Nephron (organoid): ENCODE measurements around the gene NF2.

ENCODE experiments used
- H3K27ac Mint-ChIP-seq, 3 experiments: 2 replicates each; pipeline ENCODE4 v1.8.0; 2020; ENCODE audit warnings: mixed read lengths in 3 of 3, mild to moderate bottlenecking in 2 of 3, moderate library complexity in 1 of 3
- H3K27me3 Mint-ChIP-seq: 2 replicates; pipeline ENCODE4 v1.8.0; 2021; ENCODE audit warnings: low read depth, mild to moderate bottlenecking, moderate library complexity, mixed read lengths
- H3K36me3 Mint-ChIP-seq: 2 replicates; pipeline ENCODE4 v1.8.0; 2020; ENCODE audit warnings: low read depth, mixed read lengths
- H3K4me1 Mint-ChIP-seq: 2 replicates; pipeline ENCODE4 v1.8.0; 2020; ENCODE audit warnings: mixed read lengths
- H3K4me3 Mint-ChIP-seq, 3 experiments: 2 replicates each; pipeline ENCODE4 v1.8.0; 2020; ENCODE audit warnings: mild to moderate bottlenecking in 3 of 3, mixed read lengths in 3 of 3, moderate library complexity in 2 of 3
- H3K9me3 Mint-ChIP-seq: 2 replicates; pipeline ENCODE4 v1.8.0; 2020; ENCODE audit warnings: mixed read lengths
- TF ChIP-seq, protein P1 (sequence below), 3 experiments: fragments of 200-600 bp; sonication (generic); IDR thresholded peaks; one replicate each; pipeline ENCODE4 v1.5.0; 2021; ENCODE audit warnings: antibody characterized with exemption in 3 of 3; ENCODE audit not compliant: unreplicated experiment in 3 of 3

The NF2 gene

DNA sequence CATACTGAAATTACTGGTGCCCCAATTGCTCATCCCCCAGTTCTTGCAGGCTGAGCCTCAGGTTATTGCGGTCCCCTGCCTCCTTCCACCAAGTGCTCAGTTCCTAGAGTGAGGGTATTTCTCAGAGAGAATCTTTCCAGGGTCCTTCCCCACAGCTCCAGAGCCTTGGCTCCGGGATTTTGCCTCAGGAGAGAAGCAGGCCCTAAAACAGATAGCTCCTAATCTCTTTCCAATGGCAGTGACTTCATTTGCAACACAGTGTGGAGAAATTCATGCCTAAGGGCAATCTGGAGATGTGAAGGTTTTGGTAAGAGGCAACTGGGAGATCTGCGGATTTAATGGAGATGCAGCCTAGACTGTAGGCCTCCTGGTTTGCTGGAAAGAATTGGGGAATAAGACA lies 2.9 kb downstream of the NF2 start:
- H3K27me3 Mint-ChIP-seq, result no peaks in the 10 kb centered on the region
- H3K27ac Mint-ChIP-seq, result no peak overlapping the region
- peaks cover 12% of the 10 kb centered on the region for H3K9me3 Mint-ChIP-seq
- peaks cover 31% of the 10 kb centered on the region for H3K36me3 Mint-ChIP-seq
- H3K4me1 Mint-ChIP-seq, result peaks cover 18% of the 10 kb centered on the region
- H3K4me3 Mint-ChIP-seq, result peak overlapping the region; percentile 50 to 58 (median 50)
- TF ChIP-seq, protein P1, sequence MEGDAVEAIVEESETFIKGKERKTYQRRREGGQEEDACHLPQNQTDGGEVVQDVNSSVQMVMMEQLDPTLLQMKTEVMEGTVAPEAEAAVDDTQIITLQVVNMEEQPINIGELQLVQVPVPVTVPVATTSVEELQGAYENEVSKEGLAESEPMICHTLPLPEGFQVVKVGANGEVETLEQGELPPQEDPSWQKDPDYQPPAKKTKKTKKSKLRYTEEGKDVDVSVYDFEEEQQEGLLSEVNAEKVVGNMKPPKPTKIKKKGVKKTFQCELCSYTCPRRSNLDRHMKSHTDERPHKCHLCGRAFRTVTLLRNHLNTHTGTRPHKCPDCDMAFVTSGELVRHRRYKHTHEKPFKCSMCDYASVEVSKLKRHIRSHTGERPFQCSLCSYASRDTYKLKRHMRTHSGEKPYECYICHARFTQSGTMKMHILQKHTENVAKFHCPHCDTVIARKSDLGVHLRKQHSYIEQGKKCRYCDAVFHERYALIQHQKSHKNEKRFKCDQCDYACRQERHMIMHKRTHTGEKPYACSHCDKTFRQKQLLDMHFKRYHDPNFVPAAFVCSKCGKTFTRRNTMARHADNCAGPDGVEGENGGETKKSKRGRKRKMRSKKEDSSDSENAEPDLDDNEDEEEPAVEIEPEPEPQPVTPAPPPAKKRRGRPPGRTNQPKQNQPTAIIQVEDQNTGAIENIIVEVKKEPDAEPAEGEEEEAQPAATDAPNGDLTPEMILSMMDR (IDR thresholded peaks at IDR 0.05; ENCODE audit: unreplicated experiment in 3 of 3), result no peak

DNA sequence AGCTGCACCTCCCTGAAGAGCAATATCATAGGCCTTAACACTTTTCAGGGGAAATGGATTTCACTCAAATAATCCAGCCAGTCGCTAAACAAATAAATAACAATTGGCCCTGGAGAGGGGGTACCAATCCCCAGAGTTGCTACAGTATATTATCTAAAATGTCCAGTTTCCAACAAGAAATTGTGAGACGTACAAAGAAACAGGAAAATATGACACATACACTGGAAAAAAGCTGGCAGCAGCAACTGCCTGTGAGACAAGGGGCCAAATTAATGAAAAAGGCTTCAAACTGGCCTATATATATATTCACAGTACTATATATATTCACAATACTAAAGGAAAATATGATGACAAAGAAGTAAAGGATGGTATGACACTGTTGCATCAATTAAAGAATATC lies 4.0 kb downstream of the NF2 start:
- Mint-ChIP-seq H3K4me3 (no peak overlapping the region), H3K27ac (no peak overlapping the region), H3K4me1 (peaks cover 14% of the 10 kb centered on the region), H3K27me3 (no peaks in the 10 kb centered on the region), H3K9me3 (peaks cover 12% of the 10 kb centered on the region), H3K36me3 (peaks cover 33% of the 10 kb centered on the region)
- TF ChIP-seq, protein P1 (IDR thresholded peaks at IDR 0.05; ENCODE audit: unreplicated experiment in 3 of 3), result no peak

DNA sequence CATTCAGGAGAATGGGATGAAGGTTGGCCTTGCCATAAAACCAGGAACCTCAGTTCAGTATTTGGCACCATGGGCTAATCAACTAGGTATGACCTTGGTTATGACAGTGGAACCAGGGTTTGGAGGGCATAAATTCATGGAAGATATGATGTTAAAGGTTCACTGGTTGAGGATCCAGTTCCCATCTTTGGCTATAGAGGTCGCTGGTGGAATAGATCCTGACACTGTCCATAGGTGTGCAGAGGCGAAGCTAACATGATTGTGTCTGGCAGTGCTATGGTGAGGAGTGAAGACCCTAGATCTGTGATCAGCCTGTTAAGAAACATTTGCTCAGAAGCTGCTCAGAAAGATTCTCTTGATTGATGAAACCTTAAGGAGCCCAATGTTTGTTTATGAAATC lies 5.7 kb downstream of the NF2 start:
- H3K4me3 Mint-ChIP-seq, result no peak overlapping the region
- H3K27me3 Mint-ChIP-seq, result no peaks in the 10 kb centered on the region
- H3K27ac Mint-ChIP-seq, result no peak overlapping the region
- TF ChIP-seq, protein P1 (IDR thresholded peaks at IDR 0.05; ENCODE audit: unreplicated experiment in 3 of 3), result no peak
- peaks cover 43% of the 10 kb centered on the region for H3K36me3 Mint-ChIP-seq
- H3K9me3 Mint-ChIP-seq, result peaks cover 12% of the 10 kb centered on the region
- peaks cover 6% of the 10 kb centered on the region for H3K4me1 Mint-ChIP-seq

DNA sequence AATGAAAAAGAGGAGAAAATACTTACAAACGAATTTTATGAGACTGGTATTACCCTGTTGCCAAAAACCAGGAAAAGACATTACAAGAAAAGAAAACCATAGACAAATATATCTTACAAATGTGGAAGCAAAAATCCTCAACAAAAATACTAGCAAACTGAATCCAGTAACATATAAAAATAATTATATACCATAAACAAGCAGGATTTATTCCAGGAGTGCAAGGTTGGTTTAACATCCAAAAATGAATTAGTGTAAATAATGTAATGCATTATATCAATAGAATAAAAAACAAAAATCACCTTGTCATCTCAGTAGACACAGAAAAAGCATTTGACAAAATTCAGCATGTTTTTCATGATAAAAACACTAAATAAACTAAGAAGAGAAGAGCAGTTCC lies 7.3 kb downstream of the NF2 start:
- TF ChIP-seq, protein P1 (IDR thresholded peaks at IDR 0.05; ENCODE audit: unreplicated experiment in 3 of 3), result no peak
- Mint-ChIP-seq H3K4me3 (no peak overlapping the region), H3K9me3 (peaks cover 12% of the 10 kb centered on the region), H3K4me1 (no peaks in the 10 kb centered on the region), H3K27me3 (no peaks in the 10 kb centered on the region), H3K36me3 (peaks cover 43% of the 10 kb centered on the region), H3K27ac (no peak overlapping the region)

DNA sequence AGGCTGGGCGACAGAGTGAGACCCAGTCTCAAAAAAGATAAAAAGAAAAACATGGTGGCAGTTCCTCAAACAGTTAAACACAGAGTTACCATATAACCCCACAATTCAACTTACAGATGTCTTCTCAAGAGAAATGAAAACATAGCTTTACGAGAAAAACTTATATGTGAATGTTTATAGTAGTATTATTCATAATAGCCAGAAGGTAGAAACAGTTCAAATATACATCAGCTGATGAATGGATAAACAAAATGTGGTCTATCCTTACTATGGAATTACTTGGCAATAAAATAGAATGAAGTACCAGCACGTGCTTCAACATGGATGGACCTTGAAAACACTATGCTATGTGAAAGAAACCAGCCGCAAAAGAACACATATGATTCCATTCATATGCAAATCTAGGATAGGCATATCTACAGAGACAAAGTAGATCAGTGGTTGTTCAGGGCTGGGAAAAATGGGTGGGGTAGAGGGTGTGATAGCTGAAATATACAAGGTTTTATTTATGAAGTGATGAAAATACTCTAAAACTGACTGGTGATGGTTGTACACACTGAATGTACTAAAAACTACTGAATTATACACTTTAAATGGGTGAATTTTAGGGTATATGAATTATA lies 12.4 kb downstream of the NF2 start:
- Mint-ChIP-seq H3K4me1 (peaks cover 17% of the 10 kb centered on the region), H3K27me3 (no peaks in the 10 kb centered on the region), H3K9me3 (peaks cover 2% of the 10 kb centered on the region), H3K4me3 (no peak overlapping the region), H3K27ac (no peak overlapping the region), H3K36me3 (peaks cover 14% of the 10 kb centered on the region)
- TF ChIP-seq, protein P1 (IDR thresholded peaks at IDR 0.05; ENCODE audit: unreplicated experiment in 3 of 3), result no peak

DNA sequence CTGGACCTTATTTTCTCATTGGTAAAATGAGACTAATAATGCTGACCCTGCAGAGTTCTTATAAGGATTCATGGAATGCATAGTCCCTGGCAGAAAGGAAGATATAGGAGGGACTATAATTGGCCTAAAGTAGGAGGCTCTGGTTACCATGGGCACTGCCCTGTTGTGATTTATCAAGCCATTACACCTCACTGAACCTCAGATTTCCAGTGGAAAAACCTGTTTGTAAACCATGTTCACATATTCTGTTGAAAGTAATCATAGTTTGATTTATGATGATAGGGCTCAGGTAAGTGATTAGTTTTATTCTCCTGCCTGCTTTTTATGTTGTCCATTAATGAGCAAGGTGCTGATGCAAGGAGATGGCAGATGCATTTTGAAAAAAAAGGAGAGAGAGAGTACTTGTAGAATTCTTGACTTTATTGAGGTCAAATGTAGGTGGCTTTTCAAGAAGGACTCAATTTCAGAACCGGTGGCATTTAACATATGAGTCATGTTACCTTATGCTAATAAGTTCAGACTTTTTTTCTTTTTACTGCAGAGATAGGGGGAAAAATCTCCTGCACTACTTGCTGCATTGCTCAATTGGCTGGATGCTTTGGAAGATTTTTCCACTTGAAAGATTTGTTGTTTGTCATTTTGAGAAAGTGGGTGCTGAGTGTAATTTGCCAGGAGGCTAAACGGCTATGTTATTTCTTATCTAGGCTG lies 14.6 kb downstream of the NF2 start:
- Mint-ChIP-seq H3K4me1 (peaks cover 22% of the 10 kb centered on the region), H3K4me3 (no peak overlapping the region), H3K27me3 (no peaks in the 10 kb centered on the region), H3K27ac (peak overlapping the region; percentile 52 to 83 (median 54)), H3K36me3 (peaks cover 5% of the 10 kb centered on the region), H3K9me3 (no peaks in the 10 kb centered on the region)
- TF ChIP-seq, protein P1 (IDR thresholded peaks at IDR 0.05; ENCODE audit: unreplicated experiment in 3 of 3), result no peak
